CD4-positive, CD25-positive, alpha-beta regulatory T cell (primary cell): ENCODE results near the gene CTU2. TPM values are rescaled to one million over a fixed set of nuclear protein-coding genes. Genes with fewer than 3 reads are reported as not detected.

Experiments
- ATAC-seq, 2 donors: fragments of 150-1000 bp; cut with Tn5 transposase; one replicate each; pipeline ENCODE4 v1.10.0; 2021; ENCODE audit warnings: low read depth in 2 of 2, moderate number of reproducible peaks in 2 of 2, moderate library complexity in 1 of 2
- DNase-seq, 3 donors: peaks; one replicate each; pipeline versions ENCODE4 v3.0.0 to v3.0.0-alpha.2; 2012 to 2022; ENCODE audit warnings: mixed read lengths in 1 of 3
- H3K27ac ChIP-seq: one replicate; pipeline ENCODE4 v1.7.0; 2013; ENCODE audit warnings: mild to moderate bottlenecking, low read length; ENCODE audit not compliant: insufficient read depth, poor library complexity, severe bottlenecking
- H3K27me3 ChIP-seq: one replicate; pipeline ENCODE4 v1.7.0; 2013; ENCODE audit warnings: low read length; ENCODE audit not compliant: control insufficient read depth, insufficient read depth
- H3K36me3 ChIP-seq: one replicate; pipeline ENCODE4 v1.7.0; 2013; ENCODE audit warnings: mild to moderate bottlenecking, low read length, moderate library complexity; ENCODE audit not compliant: control insufficient read depth, insufficient read depth
- H3K4me1 ChIP-seq: 2 replicates; pipeline ENCODE4 v1.7.0; 2013; ENCODE audit warnings: mild to moderate bottlenecking, low read length; ENCODE audit not compliant: insufficient read depth, control insufficient read depth, poor library complexity, severe bottlenecking
- H3K4me3 ChIP-seq: one replicate; pipeline ENCODE4 v1.7.0; 2013; ENCODE audit warnings: low read depth, mild to moderate bottlenecking, low read length, moderate library complexity
- H3K9me3 ChIP-seq, 2 experiments: 1 replicate in 1 of 2; 2 replicates in 1 of 2; pipeline ENCODE4 v1.7.0; 2013; ENCODE audit warnings: low read length in 2 of 2, mild to moderate bottlenecking in 1 of 2, moderate library complexity in 1 of 2; ENCODE audit not compliant: control insufficient read depth in 2 of 2
- H3K27ac Mint-ChIP-seq, 3 donors: one replicate each; pipeline ENCODE4 v1.8.0; 2020 to 2022; ENCODE audit warnings: mild to moderate bottlenecking in 3 of 3, mixed read lengths in 3 of 3, moderate library complexity in 2 of 3
- H3K27me3 Mint-ChIP-seq: one replicate; pipeline ENCODE4 v1.8.0; 2022; ENCODE audit warnings: mild to moderate bottlenecking, mixed read lengths
- H3K36me3 Mint-ChIP-seq: one replicate; pipeline ENCODE4 v1.8.0; 2020; ENCODE audit warnings: mixed read lengths
- H3K4me1 Mint-ChIP-seq, 4 donors: one replicate each; pipeline ENCODE4 v1.8.0; 2020 to 2022; ENCODE audit warnings: mixed read lengths in 4 of 4, mild to moderate bottlenecking in 1 of 4
- H3K4me3 Mint-ChIP-seq, 4 donors: one replicate each; pipeline ENCODE4 v1.8.0; 2020 to 2022; ENCODE audit warnings: mild to moderate bottlenecking in 4 of 4, mixed read lengths in 4 of 4, moderate library complexity in 3 of 4
- H3K9me3 Mint-ChIP-seq, 7 donors: one replicate each; pipeline ENCODE4 v1.8.0; 2020 to 2022; ENCODE audit warnings: mixed read lengths in 7 of 7, mild to moderate bottlenecking in 3 of 7, moderate library complexity in 2 of 7
- polyA plus RNA-seq, 4 donors: library from polyadenylated mRNA; unstranded; fragments of 300-500 nt; fragmentation: Illumina TruSeq; gene quantifications; one replicate each; pipeline ENCODE4 v1.2.3, GENCODE V29; 2021
- total RNA-seq: library from RNA; stranded (reverse); gene quantifications from one replicate; pipeline ENCODE4 v1.2.3, GENCODE V29; 2022

Gene CTU2
- total and polyA plus RNA-seq, 5 donors from 2014 or later = 11.8 to 26.0 (median 12.9) TPM

DNA sequence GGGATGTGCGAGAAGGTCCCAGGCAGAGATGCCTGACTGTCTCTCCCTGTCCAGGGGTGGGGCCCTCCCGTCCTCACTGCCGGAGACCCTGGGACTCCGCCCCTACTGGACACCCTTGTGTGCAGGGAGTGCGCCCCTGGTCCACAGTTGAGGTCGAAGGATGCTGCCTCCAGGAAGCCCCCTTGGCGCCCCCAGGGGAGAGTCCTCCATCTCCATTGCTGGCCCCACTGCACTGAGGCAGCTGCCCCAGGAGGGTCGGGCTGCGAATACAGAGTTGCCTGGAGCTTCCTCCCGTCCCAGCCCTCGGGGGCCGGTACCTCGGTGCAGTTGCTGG lies 26.6 kb downstream of the CTU2 start:
- DNase-seq (no peak), ATAC-seq (no peak)
- no peak overlapping the region for H3K27ac Mint-ChIP-seq
- H3K4me1 ChIP-seq = peaks cover 4% of the 10 kb centered on the region
- H3K9me3 Mint-ChIP-seq = no peaks in the 10 kb centered on the region
- H3K4me3 ChIP-seq = no peak overlapping the region
- H3K27me3 ChIP-seq = no peaks in the 10 kb centered on the region
- peaks cover 35% of the 10 kb centered on the region for H3K36me3 ChIP-seq
- no peak overlapping the region for H3K27ac ChIP-seq
- H3K9me3 ChIP-seq = no peaks in the 10 kb centered on the region
- no peaks in the 10 kb centered on the region for H3K27me3 Mint-ChIP-seq
- no peak overlapping the region for H3K4me3 Mint-ChIP-seq
- no peaks in the 10 kb centered on the region for H3K4me1 Mint-ChIP-seq
- H3K36me3 Mint-ChIP-seq = peaks cover 5% of the 10 kb centered on the region

DNA sequence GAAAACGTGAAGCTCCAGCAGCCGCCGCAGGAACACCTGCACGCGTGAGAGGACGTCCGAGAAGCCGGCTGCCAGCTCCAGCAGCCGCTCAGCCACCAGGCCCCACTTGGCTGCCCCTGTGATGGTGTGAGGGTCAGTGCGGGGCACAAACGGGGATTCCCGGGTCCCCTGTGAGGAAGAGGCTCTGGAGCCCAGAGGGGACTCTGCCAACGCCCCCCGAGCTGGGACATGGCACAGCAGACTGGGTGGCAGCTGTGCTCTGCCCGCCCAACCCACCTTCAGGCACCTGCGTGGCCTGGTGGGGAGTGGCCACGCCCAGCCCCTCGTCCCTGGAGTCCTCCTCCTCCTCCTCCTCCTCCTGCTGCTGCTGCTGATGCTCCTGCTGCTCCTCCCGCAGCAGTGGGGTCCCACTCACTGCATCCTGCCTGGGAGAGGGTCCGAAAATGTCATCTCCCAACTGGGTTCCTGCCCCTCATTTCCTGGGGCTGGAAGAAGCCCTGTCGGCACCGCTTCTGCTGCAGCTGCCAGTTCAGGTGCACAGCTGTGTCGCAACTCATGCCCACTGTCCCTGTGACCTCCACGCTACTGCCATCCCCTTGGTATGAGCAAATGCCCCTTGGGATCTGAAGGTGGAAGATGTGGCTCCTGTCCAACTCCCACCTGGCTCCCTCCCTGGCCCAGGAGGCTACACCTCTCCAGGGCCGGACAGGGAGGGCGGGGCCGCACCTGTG lies 27.5 kb downstream of the CTU2 start:
- peaks cover 33% of the 10 kb centered on the region for H3K36me3 ChIP-seq
- H3K4me3 Mint-ChIP-seq = peak overlapping the region in 1 of 4 donors; percentile 52
- H3K9me3 ChIP-seq = no peaks in the 10 kb centered on the region
- no peak overlapping the region for H3K27ac Mint-ChIP-seq
- no peaks in the 10 kb centered on the region for H3K27me3 ChIP-seq
- H3K4me1 ChIP-seq = peaks cover 4% of the 10 kb centered on the region
- H3K27ac ChIP-seq = no peak overlapping the region
- peaks cover 5% of the 10 kb centered on the region for H3K36me3 Mint-ChIP-seq
- ATAC-seq (no peak), DNase-seq (no peak)
- H3K27me3 Mint-ChIP-seq = no peaks in the 10 kb centered on the region
- H3K4me1 Mint-ChIP-seq = no peaks in the 10 kb centered on the region
- no peak overlapping the region for H3K4me3 ChIP-seq
- H3K9me3 Mint-ChIP-seq = no peaks in the 10 kb centered on the region

DNA sequence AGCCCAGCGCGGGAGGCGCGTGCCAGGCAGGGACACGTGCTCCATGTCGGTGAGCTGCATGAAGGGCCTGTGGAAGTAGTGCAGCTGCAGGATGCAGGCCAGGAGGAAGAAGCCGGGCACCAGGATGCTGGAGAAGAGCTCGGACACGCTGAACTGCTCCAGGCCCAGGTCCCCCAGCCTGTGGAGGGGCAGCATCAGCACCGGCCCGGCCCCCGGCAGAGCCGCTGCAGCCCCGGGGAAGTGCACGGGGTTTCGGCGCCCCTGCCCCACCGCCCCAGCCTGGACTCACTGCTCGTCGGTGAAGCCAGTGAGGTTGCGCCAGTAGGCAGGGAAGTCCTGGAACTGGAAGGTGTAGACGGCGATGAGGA lies 28.0 kb downstream of the CTU2 start:
- no peak overlapping the region for H3K27ac ChIP-seq
- no peaks in the 10 kb centered on the region for H3K4me1 Mint-ChIP-seq
- no peaks in the 10 kb centered on the region for H3K27me3 Mint-ChIP-seq
- no peak overlapping the region for H3K4me3 Mint-ChIP-seq
- H3K4me1 ChIP-seq = peaks cover 4% of the 10 kb centered on the region
- no peak for ATAC-seq
- H3K27me3 ChIP-seq = no peaks in the 10 kb centered on the region
- H3K36me3 Mint-ChIP-seq = peaks cover 5% of the 10 kb centered on the region
- H3K36me3 ChIP-seq = peaks cover 33% of the 10 kb centered on the region
- no peaks in the 10 kb centered on the region for H3K9me3 ChIP-seq
- H3K9me3 Mint-ChIP-seq = no peaks in the 10 kb centered on the region
- no peak overlapping the region for H3K27ac Mint-ChIP-seq
- no peak for DNase-seq
- H3K4me3 ChIP-seq = no peak overlapping the region

DNA sequence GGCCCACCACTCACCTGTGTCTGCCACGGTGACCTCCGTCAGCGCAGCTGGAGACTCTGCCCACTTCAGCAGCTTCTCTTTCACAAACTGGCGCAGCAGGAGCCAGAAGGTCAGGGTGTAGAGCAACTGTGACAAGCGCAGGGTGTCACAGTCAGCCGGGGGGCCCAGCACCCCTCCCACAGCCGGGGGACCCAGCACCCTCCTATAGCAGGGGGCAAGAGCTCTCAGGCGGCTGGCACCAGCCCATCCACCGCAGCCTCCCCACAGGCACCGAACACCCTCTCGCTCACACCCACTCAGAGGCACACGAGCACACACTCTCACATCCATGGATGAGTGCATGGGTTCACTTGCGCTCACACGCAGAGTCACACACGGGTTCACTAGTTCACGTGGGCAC lies 28.8 kb downstream of the CTU2 start:
- Mint-ChIP-seq H3K4me1 (no peaks in the 10 kb centered on the region), H3K9me3 (no peaks in the 10 kb centered on the region), H3K4me3 (no peak overlapping the region), H3K27ac (no peak overlapping the region), H3K27me3 (no peaks in the 10 kb centered on the region), H3K36me3 (peaks cover 5% of the 10 kb centered on the region)
- Histone ChIP-seq H3K27me3 (no peaks in the 10 kb centered on the region), H3K36me3 (peaks cover 34% of the 10 kb centered on the region), H3K4me1 (peaks cover 4% of the 10 kb centered on the region), H3K27ac (no peak overlapping the region), H3K4me3 (no peak overlapping the region), H3K9me3 (no peaks in the 10 kb centered on the region)
- ATAC-seq (no peak), DNase-seq (no peak)

DNA sequence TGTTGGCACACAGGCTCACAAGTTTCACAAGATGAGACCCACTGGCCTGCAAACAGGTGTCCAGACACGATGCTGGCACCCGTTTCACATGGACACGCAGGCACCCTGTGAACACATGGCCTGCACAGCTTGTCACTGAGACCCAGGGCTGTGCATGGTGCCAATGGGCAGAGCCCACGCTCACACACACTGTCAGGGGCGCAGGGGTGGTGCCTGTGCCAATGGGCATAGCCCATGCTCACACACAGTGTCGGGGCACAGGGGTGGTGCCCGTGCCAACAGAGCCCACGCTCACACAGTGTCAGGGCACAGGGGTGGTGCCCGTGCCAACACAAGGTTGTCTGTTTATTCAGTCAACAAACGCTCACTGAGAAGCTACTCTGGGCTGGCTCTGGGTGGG lies 29.3 kb downstream of the CTU2 start:
- H3K27ac ChIP-seq = no peak overlapping the region
- H3K36me3 Mint-ChIP-seq = peaks cover 5% of the 10 kb centered on the region
- ATAC-seq (no peak), DNase-seq (no peak)
- peaks cover 35% of the 10 kb centered on the region for H3K36me3 ChIP-seq
- H3K9me3 Mint-ChIP-seq = no peaks in the 10 kb centered on the region
- H3K4me1 Mint-ChIP-seq = no peaks in the 10 kb centered on the region
- no peak overlapping the region for H3K27ac Mint-ChIP-seq
- peaks cover 4% of the 10 kb centered on the region for H3K4me1 ChIP-seq
- no peaks in the 10 kb centered on the region for H3K27me3 Mint-ChIP-seq
- no peak overlapping the region for H3K4me3 ChIP-seq
- H3K9me3 ChIP-seq = no peaks in the 10 kb centered on the region
- no peak overlapping the region for H3K4me3 Mint-ChIP-seq
- H3K27me3 ChIP-seq = no peaks in the 10 kb centered on the region

DNA sequence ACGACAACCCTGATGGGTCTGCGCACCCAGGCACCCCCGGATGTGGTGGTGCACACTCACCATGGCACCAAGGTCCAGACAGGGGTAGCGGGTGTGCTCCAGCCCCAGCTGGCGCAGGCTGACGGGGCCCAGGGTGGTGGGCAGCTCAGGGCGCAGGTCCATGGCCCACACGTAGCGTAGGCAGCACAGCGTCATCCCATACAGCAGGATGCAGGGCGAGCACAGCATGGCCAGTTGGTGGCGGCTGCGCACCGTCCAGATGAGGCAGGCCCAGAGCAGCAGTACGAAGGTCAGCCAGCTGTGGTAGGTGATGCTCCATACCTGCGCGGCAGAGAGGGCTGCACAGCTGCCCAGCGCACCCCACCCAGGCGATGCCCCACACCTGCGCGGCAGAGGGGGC lies 29.8 kb downstream of the CTU2 start:
- no peak overlapping the region for H3K4me3 Mint-ChIP-seq
- ATAC-seq = no peak
- H3K4me1 Mint-ChIP-seq = no peaks in the 10 kb centered on the region
- no peaks in the 10 kb centered on the region for H3K27me3 Mint-ChIP-seq
- H3K27ac Mint-ChIP-seq = no peak overlapping the region
- H3K9me3 ChIP-seq = no peaks in the 10 kb centered on the region
- H3K27ac ChIP-seq = no peak overlapping the region
- H3K4me1 ChIP-seq = peaks cover 4% of the 10 kb centered on the region
- H3K27me3 ChIP-seq = no peaks in the 10 kb centered on the region
- no peak overlapping the region for H3K4me3 ChIP-seq
- no peak for DNase-seq
- peaks cover 34% of the 10 kb centered on the region for H3K36me3 ChIP-seq
- peaks cover 4% of the 10 kb centered on the region for H3K36me3 Mint-ChIP-seq
- no peaks in the 10 kb centered on the region for H3K9me3 Mint-ChIP-seq

DNA sequence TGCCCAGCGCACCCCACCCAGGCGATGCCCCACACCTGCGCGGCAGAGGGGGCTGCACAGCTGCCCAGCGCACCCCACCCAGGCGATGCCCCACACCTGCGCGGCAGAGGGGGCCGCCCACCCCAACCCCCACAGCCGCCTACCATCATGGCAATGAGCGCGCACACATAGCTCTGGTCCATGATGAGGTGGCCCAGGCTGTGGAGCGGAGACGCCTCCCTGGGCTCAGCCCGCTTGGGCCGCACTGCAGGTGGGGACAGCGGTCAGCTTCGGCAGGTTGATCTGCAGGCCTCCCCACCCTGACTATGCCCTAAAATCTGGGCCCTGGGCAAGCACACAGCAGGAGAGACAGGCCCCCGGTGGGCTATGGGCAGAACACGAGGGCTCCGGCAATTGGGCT lies 30.2 kb downstream of the CTU2 start:
- Mint-ChIP-seq H3K36me3 (peaks cover under 1% of the 10 kb centered on the region), H3K27ac (peak overlapping the region in 1 of 3 donors; percentile 25)

DNA sequence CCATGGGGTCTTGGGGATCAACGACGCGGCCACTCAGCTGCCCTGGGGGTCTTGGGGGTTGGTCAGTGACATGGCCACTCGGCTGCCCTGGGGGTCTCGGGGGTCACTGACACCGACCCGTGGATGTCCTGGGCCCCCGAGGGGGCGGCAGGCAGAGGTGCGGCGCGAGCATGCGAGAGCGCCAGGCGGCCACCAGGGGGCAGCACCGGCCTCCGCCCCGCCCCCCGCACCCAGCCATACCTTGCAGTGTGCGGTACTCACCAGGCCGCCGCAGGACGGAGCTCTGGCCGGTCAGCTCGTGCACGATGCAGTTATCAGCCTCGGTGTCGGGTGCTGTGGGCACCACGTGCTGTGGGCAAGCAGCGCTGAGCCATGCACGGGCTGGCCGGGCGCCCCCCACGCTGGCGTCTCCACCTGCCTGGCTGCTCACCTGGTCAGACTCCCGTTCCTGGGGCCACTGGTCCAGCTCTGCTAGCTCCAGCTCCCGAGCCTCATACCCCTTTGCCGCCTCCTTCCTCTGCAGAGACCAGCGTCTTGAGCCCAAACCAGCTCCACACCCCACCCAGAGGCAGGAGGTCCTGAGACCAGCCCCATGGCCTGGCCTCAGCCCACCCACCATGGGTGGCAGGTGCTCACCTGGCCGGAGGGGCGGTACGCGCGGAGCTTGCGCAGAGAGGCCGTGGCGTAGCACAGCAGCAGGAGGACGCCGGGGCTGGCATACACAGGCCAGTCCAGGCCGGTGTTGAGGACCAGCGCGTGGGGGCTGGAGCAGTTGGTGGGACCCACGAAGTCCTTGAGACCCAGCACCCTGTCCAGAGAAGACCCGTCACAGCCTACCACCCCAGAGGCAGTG lies 31.2 kb downstream of the CTU2 start:
- H3K27me3 Mint-ChIP-seq = no peaks in the 10 kb centered on the region
- DNase-seq (peak; percentile 73 to 84 (median 81)), ATAC-seq (peak; percentile 65 to 79)
- no peaks in the 10 kb centered on the region for H3K36me3 Mint-ChIP-seq
- no peaks in the 10 kb centered on the region for H3K9me3 Mint-ChIP-seq
- H3K4me1 Mint-ChIP-seq = no peaks in the 10 kb centered on the region
- peaks cover 4% of the 10 kb centered on the region for H3K4me1 ChIP-seq
- H3K36me3 ChIP-seq = peaks cover 30% of the 10 kb centered on the region
- no peak overlapping the region for H3K27ac Mint-ChIP-seq
- no peaks in the 10 kb centered on the region for H3K27me3 ChIP-seq
- no peaks in the 10 kb centered on the region for H3K9me3 ChIP-seq
- H3K27ac ChIP-seq = no peak overlapping the region
- no peak overlapping the region for H3K4me3 ChIP-seq
- no peak overlapping the region for H3K4me3 Mint-ChIP-seq

More for the DNA sequence above, 30.2 kb downstream of the CTU2 start:
- Histone ChIP-seq H3K36me3 (peaks cover 35% of the 10 kb centered on the region), H3K27me3 (no peaks in the 10 kb centered on the region), H3K4me3 (no peak overlapping the region), H3K4me1 (peaks cover 4% of the 10 kb centered on the region), H3K9me3 (no peaks in the 10 kb centered on the region), H3K27ac (no peak overlapping the region)
- DNase-seq (no peak), ATAC-seq (no peak)
- no peak overlapping the region for H3K4me3 Mint-ChIP-seq
- no peaks in the 10 kb centered on the region for H3K27me3 Mint-ChIP-seq
- H3K9me3 Mint-ChIP-seq = no peaks in the 10 kb centered on the region
- H3K4me1 Mint-ChIP-seq = no peaks in the 10 kb centered on the region
